ENCODE data around the gene AMHR2.

- TF ChIP-seq POLR2A (IDR thresholded peaks at IDR 0.05) (no peak), CTCF (IDR thresholded peaks at IDR 0.05) (no peak)
Measured at GRCh38 chr12:53461591-53461990, 37.9 kb downstream of the AMHR2 start.
